Endometrial microvascular endothelial cells (primary cell): ENCODE results near the gene CMYA5. TPM values are rescaled to one million over a fixed set of nuclear protein-coding genes. Genes with fewer than 3 reads are reported as not detected.

Experiments used
- in situ Hi-C: cut with HindIII; loops from 2 replicates; pipeline ENCODE4 v1.10.0; 2017; ENCODE audit warnings: low sequenced_read_pairs, low pct_unique_long_range_greater_than_20kb; ENCODE audit errors: inconsistent ontology term
- total RNA-seq: library from RNA; depleted of rRNA; stranded (reverse); fragments of >200 nt; gene quantifications from one replicate; pipeline ENCODE4 v1.2.3, GENCODE V29; 2015; ENCODE audit errors: inconsistent ontology term

CMYA5 gene
- total RNA-seq, 1 donor from 2014 or later: not detected

DNA sequence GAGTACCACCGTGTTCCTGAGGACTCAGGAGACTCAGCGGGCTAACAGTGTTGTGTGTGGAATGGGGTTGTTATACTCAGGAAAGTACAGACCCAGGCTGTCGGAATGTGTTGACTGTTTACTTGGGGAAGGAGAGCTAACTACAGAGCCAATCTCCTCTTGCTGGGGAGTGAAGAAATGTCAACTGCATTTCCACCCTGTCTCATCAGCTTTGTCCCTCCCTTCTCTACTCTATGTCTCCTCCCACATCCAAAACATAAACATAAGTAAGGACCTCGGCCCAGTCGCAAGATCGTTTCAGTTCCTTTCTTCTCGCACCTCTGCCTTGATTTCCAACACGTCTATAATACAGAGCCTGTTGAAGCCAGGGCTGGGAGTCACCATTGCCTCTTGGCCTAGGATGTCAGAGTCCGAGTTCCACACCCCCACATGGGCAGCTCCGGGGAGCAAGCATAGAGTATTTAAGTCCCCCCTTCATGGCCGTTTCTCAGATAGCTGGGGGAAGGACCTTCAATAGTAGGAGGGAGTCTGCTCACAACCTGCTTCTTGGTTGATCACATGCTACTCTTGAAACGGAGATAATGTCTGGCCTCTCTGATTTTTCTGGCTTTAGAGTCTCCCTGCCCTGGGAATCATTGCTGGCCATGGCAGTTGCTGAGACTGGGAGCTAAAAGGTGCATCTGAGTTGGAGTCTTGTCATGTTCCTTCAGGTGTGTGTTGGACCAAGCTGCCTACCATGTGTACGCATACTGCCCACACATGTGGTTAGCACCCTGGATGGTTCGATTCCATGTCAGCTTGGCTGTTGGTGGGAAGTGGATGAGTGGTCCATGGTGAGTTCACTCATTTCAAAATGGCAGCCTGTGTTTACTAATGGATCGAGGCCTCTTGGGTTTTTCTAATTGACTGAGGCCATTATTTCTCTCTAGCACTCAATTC, 154.1 kb downstream of the CMYA5 start:
- in situ Hi-C loops: no loop called here

GRCh38 chr5:79844571-79844970, 154.9 kb downstream of the CMYA5 start:
- in situ Hi-C loops: no loop called here

- in situ Hi-C loops: no loop called here
Observed at GRCh38 chr5:79845448-79846197, 156.0 kb downstream of the CMYA5 start.

DNA sequence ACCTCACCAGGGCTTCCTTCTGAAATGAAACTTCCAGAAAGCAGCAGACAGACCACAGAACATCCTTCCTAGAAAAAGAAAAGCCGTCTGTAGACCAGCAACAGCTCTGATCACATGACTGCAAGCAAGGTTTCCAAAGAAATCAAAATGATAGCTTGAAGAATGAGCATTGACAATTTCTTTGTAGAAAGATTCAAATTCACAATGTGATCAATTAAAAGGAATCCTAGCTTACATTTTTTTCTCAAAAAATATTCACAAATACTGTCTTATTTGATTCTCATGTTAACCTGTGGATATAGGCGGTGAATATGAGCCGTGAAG, 156.5 kb downstream of the CMYA5 start:
- in situ Hi-C loops: no loop called here

GRCh38 chr5:79847561-79847960, 157.9 kb downstream of the CMYA5 start:
- in situ Hi-C loops: no loop called here

DNA sequence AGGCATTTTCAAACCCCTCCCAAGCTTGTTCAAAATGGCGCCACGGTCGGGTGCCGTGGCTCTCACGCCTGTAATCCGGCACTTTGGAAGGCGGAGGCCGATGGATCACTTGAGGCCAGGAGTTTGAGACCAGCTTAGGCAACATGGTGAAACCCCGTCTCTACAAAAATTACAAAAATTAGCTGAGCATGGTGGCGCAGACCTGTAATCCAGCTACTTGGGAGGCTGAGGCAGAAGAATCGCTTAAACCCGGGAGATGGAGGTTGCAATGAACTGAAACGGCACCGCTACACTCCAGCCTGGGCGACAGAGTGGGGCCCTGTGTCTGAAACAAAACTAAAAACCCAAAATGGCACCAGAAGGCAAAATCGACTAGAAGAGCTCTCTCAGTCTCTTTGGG, 159.4 kb downstream of the CMYA5 start:
- in situ Hi-C loops: no loop called here

Other genes starting within 250 kb of the CMYA5 start
- gene HOMER1, start 175.7 kb upstream of the CMYA5 start, total RNA-seq: 6.3 TPM
- gene TENT2, start 77.4 kb upstream of the CMYA5 start, total RNA-seq: 42.5 TPM